GM19043 (cell line): ENCODE measurements around the gene PRSS21.

Source experiments
- ATAC-seq: cut with Tn5 transposase; IDR thresholded peaks from one replicate; pipeline ENCODE4 v1.9.1; 2021; ENCODE audit warnings: low read depth; ENCODE audit not compliant: unreplicated experiment

The PRSS21 gene

DNA sequence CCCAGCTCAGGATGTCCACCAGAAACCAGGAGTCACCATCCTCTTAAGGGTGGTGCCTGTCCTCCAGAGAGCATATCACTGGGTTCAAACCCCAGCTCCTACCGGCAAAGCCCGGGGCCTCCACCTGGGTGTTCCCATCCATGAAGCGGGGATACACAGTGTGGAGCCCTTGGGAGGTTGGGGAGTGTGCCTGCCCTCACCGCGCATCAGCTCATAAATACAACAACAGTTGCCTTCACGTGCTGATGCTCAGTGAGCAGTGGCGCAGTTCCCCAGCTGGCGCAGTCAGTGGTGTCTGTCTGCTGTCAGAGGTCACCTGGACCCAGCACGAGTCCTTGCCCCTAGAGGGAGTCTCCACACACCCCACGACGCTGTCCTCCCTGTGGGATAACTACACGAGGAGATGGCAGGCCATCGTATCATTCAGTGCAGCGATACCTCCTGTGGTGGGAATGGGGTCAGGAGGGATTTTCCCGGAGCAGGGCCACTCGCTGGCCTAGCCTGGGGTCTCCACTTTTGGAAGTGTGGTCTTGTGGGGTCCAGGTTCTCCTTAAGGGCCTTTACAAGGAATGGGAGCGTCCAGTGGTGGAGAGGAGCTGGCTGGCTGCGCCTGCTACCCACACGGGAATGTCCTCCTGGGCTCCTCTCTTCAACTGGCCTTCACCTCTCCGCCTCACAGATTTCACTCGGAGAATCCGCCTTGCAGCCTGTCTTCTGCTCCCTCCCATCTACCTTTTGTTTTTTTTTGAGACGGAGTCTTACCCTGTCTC is 37.7 kb upstream of the PRSS21 start:
- no peak for ATAC-seq

- no peak for ATAC-seq
Observed at GRCh38 chr16:2779978-2780898, 36.8 kb upstream of the PRSS21 start.

DNA sequence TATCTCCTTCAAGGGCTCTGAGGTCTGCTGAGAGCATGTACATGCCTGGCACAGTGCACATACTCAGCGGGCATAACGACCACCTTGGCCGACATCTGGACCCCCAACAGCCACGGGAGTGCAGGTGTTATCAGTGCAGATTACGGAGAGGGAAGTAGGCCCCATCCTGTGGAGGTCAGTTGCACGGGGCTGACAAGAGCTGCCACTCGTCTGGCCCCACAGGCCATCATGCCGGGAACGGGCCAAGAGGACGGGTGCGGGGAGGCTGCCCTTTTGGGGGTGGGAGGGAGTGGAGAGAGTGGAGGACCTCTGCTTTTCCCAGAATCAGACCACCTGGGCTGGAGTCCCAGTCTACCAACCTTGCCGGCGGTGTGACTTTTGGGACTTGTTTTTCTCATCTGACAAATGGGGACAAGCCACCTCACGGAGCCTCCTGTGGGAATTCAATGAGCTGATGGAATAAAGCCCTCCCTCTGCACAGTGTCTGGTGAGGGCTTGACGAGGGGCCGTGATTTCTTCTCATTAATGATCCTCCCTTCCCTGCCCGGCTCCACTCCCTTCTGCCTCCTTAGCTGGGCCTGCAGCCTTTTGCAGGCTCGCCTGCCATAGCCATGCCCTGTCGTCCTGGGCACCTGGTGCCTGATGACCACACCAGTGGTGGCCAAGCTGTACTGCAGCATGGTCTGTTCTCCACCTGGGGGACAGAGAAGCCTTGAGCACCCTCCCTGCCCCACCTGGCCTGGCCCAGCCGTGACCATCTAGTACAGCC is 34.3 kb upstream of the PRSS21 start:
- no peak for ATAC-seq

DNA sequence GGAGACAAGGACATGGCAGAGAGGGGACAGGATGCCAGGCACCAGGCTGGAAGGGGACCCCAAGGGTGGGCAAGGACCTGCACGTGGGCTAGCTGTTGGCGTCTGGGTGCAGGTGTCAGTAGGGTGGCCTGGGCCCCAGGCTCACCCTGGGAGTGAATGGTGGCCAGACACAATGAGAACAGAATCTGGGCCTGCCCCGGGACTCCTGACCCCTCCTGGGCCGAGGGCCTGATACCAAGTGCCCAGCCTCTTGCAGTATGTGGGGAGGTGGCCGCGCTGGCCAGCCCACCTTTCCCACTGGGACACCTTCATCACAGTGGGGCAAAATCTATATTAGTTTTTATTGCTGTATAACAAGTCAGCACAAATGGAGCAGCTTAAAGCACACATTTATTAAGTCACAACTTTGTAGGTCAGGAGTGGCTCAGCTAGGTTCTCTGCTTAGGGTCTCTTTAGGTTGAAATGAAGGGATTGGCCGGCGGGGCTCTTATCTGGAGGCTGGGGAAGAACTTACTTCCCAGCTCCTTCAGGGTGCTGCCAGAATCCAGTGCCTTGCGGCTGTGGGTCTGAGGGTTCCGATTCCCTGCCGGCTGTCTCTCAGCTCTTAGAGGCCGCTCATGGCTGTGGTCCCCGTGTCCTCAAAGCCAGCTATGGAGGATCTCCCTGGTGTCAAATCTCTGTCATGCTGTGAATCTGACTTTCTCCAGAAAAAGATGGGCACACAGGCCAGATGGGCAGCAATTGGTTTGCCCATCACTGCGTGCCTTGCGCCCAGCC is 33.3 kb upstream of the PRSS21 start:
- no peak for ATAC-seq

- no peak for ATAC-seq
Observed at GRCh38 chr16:2784358-2785100, 32.5 kb upstream of the PRSS21 start.

DNA sequence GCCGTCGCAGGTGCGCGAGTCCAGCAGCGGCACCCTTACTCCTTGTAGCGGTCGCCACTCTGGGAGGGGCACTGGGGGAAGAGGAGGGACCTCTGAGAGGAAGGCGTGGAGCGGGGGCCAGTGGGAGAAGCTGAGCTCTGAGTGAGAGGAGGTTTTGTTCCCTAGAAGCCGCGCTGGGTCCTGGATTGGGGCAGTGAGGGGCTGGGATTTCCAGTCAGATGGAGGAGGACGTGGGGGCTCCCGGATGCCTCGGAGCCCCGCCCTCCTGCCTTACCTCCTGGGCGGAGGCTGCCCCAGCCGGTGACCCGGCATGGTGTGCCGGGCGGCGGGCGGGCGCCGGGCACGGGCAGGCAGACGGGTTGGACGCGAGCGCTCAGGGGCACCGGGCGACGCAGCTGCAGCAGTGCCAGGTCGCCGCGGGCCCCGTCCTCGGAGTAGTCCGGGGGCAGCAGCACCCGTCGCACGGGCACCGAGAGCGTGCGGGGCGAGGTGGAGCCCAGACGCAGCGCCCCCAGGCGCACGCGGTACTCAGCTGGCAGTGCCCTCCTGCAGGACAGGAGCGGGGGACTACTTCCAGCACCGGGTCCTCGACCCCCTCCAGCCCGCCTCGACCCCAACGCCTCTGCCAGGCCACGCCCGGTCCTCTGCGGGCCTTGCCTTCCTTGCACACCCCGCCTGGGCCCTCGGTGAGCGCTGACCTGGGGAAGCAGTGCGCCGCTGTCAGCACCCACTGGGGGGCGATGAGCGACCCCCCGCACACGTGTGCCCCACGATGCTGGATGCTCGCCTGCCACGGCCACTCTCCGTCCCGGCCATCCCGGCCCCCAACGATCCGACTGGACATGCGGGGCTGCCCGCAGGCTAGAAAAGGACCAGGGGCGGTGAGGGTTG is 31.7 kb upstream of the PRSS21 start:
- no peak for ATAC-seq

DNA sequence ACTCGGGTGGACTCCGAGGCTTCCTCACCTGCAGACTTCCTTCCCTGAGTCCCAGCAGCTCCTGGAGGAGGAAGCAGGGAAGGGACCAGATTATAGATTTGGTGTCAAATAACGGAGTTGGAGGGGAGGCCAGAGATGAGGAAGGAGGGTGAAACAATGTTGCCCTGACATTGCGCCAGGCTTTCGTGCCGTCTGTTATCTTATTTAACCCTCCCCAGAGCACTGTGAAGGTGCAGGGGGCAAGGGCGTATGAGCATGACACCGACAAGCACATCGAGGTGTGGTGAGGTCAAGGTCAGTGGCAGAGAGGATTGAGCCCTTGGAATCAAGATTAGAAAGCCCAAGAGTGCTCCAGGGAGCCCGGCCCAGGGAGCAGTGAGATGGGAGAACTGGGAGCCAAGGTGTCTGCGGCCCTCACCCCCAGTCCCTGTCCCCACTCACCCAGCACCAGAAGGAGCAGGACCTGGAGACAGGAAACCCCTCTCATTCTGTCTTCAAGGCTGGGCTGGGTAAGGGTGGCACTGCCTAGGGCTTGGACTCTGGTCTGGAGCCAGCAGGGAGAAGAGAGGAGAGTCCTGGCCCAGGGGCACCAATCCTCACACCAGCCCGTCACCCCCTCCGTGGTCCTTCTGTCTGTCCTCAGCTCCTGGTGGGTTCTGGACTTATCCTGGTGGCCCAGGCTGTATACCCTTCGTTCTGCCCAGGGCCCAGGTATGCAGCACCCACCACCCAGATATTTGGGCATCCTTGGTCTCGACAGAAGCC is 30.8 kb upstream of the PRSS21 start:
- no peak for ATAC-seq

DNA sequence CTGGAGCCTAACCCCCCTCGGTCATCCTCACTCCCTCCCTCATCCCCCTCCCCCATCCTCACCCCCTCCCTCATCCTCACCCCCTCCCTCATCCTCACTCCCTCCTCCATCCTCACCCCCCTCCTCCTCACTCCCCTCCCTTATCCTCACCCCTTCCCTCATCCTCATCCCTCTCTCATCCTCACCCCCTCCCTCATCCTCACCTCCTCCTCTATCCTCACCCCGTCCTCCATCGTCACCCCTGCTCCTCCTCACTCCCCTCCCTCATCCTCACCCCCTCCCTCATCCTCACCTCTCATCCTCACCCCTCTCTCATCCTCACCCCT is 30.2 kb upstream of the PRSS21 start:
- no peak for ATAC-seq

- ATAC-seq, result no peak
Observed at GRCh38 chr16:2787406-2787805, 29.6 kb upstream of the PRSS21 start, which contains the start of gene PRSS33. Gene PRSS33, minus strand, starts transcription at chr16:2787560. Its CDS starts 1,013 bp downstream, at chr16:2786547.

DNA sequence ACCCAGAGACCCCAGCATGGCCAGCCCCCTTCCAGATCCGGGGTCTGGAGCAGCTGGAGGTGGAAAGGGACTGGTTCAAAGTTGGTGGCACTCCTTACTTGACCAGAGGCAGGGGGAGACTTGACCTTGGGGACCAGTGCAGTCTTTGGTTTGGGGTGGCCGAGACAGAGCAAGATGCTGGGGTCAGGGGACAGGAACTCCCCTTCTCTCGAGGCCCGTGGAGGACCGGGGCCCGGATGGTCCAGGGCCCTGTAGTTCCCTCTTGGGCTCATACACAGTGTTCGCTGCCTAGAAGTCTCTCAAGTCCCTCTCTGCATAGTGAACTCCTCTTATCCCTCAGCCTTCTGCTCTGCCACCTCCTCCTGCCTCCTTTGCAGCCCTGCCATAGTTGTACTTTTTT is 29.1 kb upstream of the PRSS21 start:
- ATAC-seq, result no peak

DNA sequence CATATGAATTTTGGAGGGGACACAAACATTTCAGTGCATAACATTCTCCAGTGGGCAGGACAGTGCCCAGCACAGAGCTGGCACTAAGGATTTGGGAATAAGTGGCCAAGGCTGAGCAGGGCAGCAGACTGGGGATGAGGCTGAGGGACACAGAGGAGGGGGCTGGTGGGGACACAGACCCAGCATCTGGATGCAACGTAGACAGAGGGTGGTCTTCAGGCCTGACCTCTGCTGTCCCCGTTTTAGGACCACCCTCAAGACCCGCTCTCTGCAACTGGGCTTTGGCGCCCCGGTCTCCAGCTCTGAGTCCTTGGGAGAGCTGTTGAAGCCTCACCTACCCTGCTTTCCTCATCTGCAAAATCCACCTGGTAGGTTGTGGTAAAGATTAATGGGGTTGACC is 26.4 kb upstream of the PRSS21 start:
- ATAC-seq, result no peak

GRCh38 chr16:2791174-2791573 is 25.9 kb upstream of the PRSS21 start:
- no peak for ATAC-seq

- no peak for ATAC-seq
Observed at GRCh38 chr16:2792940-2793339, 24.1 kb upstream of the PRSS21 start.

- ATAC-seq, result no peak
Observed at GRCh38 chr16:2795395-2796143, 21.5 kb upstream of the PRSS21 start.

GRCh38 chr16:2798723-2799204 is 18.3 kb upstream of the PRSS21 start:
- no peak for ATAC-seq

DNA sequence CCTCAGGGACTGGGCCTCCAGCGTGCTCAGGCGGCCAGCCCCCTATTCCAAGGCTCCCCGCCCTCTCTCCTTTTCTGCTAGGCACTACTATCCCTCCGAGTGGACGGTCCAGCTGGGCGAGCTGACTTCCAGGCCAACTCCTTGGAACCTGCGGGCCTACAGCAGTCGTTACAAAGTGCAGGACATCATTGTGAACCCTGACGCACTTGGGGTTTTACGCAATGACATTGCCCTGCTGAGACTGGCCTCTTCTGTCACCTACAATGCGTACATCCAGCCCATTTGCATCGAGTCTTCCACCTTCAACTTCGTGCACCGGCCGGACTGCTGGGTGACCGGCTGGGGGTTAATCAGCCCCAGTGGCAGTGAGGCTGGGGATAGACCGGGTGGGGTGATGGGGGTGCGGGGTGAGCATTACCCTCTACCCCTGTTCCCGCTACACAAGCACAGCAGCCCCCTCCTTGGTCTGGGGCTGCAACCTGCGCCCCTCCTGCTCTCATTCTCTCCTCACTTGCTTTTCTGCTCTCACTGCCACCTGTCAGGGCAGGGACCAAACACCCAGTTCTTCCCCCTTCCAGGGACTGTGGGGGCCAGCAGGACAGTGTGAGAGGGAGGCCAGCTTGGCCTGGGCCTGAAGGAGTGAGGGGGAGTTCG is 17.7 kb upstream of the PRSS21 start:
- no peak for ATAC-seq

DNA sequence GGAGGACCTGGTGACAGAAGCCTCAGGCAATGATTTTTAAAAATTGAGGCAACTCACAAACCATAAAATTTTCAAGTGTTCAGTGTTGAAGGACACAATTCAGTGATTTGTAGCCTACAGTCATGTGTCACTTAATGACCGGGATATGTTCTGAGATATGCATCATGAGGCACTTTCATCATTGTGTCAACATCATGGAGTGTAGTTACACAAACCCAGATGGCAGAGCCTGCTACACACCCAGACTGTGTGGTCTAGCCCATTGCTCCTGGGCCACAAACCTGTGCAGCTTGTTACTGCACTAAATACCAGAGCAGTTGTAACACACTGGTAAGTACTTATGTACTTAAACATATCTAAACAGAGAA is 17.2 kb upstream of the PRSS21 start:
- no peak for ATAC-seq
